ENCODE measurements around the gene LSM12.

The LSM12 gene

DNA sequence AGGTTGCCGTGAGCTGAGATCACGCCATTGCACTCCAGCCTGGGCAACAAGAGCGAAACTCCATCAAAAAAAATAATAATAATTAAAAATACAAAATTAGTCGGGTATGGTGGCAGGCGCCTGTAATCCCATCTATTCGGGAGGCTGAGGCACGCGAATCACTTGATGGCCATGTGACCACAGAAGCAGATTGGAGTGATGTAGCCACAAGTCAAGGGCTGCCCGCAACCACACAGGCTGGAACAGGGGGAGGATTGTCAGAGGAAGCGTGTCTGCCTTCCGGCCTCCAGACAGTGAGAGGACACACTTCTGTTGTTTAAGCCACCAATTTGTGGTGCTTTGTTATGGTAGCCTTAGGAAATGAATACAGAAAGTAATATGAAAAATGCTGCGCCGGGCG is 73.8 kb downstream of the LSM12 start:
- H3K36me3 ChIP-seq (ENCODE audit: insufficient read depth, low read length), result no peaks in the 10 kb centered on the region
- no peaks in the 10 kb centered on the region for H3K9me3 ChIP-seq (ENCODE audit: control insufficient read depth, insufficient read depth, low read length)
- H3K9ac ChIP-seq (ENCODE audit: low read depth, low read length), result no peak overlapping the region
- peaks cover 4% of the 10 kb centered on the region; the same call in 1 of the 2 replicates for H3K4me1 ChIP-seq (ENCODE audit: insufficient read depth, low read length)

DNA sequence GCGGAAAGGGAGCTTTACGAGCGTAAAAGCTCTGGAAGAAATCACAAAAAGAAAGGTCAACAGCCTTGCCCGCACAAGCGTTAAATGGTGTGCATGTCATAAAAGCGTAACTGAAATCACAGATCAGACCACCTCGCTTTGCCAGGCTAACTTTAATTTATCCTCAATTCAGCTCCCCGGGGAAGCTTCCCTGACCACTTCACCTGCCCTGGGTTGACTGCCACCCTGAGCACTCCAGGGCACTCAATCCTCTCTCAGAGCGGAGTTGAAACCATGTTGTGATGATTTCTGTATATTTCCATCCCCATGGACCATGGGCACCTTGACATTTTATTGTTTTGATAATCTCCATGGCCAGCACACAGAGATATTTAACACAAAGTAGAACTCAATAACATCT is 78.2 kb downstream of the LSM12 start:
- H3K4me1 ChIP-seq (ENCODE audit: insufficient read depth, low read length), result no peaks in the 10 kb centered on the region
- no peaks in the 10 kb centered on the region for H3K36me3 ChIP-seq (ENCODE audit: insufficient read depth, low read length)
- no peaks in the 10 kb centered on the region for H3K9me3 ChIP-seq (ENCODE audit: control insufficient read depth, insufficient read depth, low read length)
- H3K9ac ChIP-seq (ENCODE audit: low read depth, low read length), result no peak overlapping the region

DNA sequence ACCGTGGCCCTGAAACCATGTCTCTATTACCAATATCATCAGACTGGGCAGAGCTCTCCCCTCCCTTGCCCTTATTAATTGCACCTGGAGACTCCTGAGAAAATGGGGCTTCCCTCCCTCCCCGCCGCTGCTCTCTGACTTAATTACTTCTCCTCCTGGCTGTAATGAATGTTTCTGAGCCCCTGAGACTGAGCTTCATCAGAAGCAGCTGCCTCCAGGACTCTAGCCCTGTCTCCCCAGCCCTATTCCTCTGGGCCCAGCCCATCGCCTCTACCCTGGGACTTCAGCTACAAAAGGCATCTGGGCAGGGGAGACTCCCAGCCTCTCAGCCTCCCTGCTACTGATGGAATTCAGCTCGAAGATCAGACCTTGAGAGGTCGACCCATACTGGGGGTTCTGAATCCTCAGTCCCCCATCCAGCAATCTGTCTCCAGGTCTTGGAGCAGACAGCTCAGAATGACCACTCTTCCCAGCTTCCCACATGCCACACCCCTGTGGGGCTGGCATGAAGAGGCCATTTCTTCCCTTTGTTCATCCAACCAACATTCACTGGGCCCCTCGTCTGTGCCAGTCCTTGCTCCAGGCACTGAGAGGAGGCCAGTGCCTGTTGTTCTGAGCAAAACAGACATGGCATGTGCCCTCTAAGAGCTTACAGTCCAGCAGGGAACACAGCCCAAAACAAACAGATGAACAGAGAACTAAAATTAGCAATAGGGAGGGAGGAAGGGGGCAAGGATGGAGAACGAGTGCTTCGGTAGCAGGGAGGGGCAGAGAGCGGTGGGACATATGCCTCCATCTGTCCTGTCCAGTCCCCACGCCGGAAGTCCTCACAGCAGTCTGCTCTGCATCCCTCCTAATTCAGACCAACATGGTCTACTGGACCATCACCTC is 79.1 kb downstream of the LSM12 start:
- Histone ChIP-seq H3K9ac (ENCODE audit: low read depth, low read length) (no peak overlapping the region), H3K4me1 (ENCODE audit: insufficient read depth, low read length) (no peaks in the 10 kb centered on the region), H3K36me3 (ENCODE audit: insufficient read depth, low read length) (no peaks in the 10 kb centered on the region), H3K9me3 (ENCODE audit: control insufficient read depth, insufficient read depth, low read length) (no peaks in the 10 kb centered on the region)

DNA sequence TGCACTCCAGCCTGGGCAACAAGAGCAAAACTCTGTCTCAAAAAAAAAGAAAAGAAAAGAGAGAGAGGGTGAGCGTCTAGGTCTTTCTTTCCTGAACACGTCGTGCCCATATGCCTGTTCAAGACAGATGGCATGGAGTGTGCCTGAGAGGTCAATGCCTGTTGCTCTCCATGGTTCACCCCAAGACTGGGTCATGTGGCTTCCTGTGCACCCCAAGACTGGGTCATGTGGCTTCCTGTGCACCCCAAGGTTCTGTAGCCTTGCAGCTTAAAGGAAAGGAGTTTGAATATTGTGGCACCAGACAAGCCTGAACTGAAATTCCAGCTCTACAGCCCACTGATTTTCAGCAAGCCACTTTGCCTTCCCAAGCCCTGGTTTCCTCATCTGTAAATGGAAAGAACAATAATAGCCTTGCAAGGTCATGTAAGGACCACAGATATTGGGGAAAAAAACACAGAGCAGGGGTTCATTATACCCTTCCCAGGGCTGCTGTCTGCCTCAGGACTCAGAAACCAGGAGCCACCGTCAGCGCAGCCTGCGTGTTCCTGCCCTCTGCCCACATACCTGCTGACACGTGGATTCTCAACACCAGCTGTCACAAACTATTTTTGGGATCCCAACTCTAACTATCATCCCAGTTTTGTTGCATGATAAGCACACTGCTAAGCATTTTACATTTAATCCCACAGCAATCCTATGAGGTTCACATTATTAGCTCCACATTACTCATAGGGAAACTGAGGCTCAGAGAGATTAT is 80.1 kb downstream of the LSM12 start:
- Histone ChIP-seq H3K9ac (ENCODE audit: low read depth, low read length) (no peak overlapping the region), H3K9me3 (ENCODE audit: control insufficient read depth, insufficient read depth, low read length) (no peaks in the 10 kb centered on the region), H3K36me3 (ENCODE audit: insufficient read depth, low read length) (no peaks in the 10 kb centered on the region), H3K4me1 (ENCODE audit: insufficient read depth, low read length) (no peaks in the 10 kb centered on the region)

DNA sequence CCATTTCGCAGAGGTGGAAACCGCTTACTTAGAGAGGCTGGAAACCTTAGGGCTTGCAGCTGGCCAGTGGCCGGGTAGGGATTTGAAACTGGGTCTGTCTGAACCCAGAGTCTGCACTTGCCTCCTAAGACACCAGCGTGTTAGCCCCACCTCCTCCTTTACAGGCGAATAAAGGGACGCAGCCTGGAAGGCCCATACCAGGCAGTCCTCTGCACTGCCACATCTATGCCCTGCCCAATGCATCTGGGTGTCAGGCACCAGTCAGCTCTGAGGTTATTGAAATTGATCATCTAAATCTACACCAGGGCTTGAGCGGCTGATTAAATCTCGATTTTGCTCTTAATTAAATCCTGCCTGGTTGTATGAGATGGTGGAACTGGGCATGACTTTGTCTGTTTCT is 82.0 kb downstream of the LSM12 start:
- no peaks in the 10 kb centered on the region for H3K36me3 ChIP-seq (ENCODE audit: insufficient read depth, low read length)
- peak overlapping the region; percentile 60 for H3K9ac ChIP-seq (ENCODE audit: low read depth, low read length)
- no peaks in the 10 kb centered on the region for H3K9me3 ChIP-seq (ENCODE audit: control insufficient read depth, insufficient read depth, low read length)
- no peaks in the 10 kb centered on the region for H3K4me1 ChIP-seq (ENCODE audit: insufficient read depth, low read length)

All from ES-I3 (cell line).